ENCODE data around the gene TRIM5.
"Not testable (repeated sequence)": the region's sequence is repeated elsewhere in the genome, so short reads cannot be mapped to it uniquely, and the experiment has no call there.

TRIM5 gene

GRCh38 chr11:5665051-5665570 lies 19.8 kb downstream of the TRIM5 start:
- no peak overlapping the region for H3K4me3 ChIP-seq (ENCODE audit: low read depth, low read length)
- H3K27me3 ChIP-seq (ENCODE audit: insufficient read depth, low read length): no peaks in the 10 kb centered on the region
- H3K36me3 ChIP-seq (ENCODE audit: insufficient read depth, low read length): peaks cover 26% of the 10 kb centered on the region
- H3K27ac ChIP-seq (ENCODE audit: low read depth, low read length): no peak overlapping the region
- no peak overlapping the region for H2AFZ ChIP-seq (ENCODE audit: low read length, unreplicated experiment)
- H3K4me1 ChIP-seq (ENCODE audit: control insufficient read depth, insufficient read depth, low read length, unreplicated experiment): no peaks in the 10 kb centered on the region
- H3K79me2 ChIP-seq (ENCODE audit: control insufficient read depth, insufficient read depth, low read length, unreplicated experiment): no peaks in the 10 kb centered on the region

- H3K4me1 ChIP-seq (ENCODE audit: control insufficient read depth, insufficient read depth, low read length, unreplicated experiment): no peaks in the 10 kb centered on the region
Observed at GRCh38 chr11:5663511-5663910, 21.4 kb downstream of the TRIM5 start.

GRCh38 chr11:5658318-5658717 lies 26.6 kb downstream of the TRIM5 start:
- Histone ChIP-seq H3K27me3 (ENCODE audit: insufficient read depth, low read length) (no peaks in the 10 kb centered on the region), H3K4me3 (ENCODE audit: low read depth, low read length) (no peak overlapping the region), H3K4me1 (ENCODE audit: control insufficient read depth, insufficient read depth, low read length, unreplicated experiment) (no peaks in the 10 kb centered on the region), H2AFZ (ENCODE audit: low read length, unreplicated experiment) (no peak overlapping the region), H3K79me2 (ENCODE audit: control insufficient read depth, insufficient read depth, low read length, unreplicated experiment) (no peaks in the 10 kb centered on the region), H3K27ac (ENCODE audit: low read depth, low read length) (no peak overlapping the region), H3K36me3 (ENCODE audit: insufficient read depth, low read length) (0 out of 2 replicates have a peak, but pooled peaks cover 3% of the 10 kb centered on the region)

More at GRCh38 chr11:5663511-5663910, 21.4 kb downstream of the TRIM5 start:
- Histone ChIP-seq H3K79me2 (ENCODE audit: control insufficient read depth, insufficient read depth, low read length, unreplicated experiment) (no peaks in the 10 kb centered on the region), H3K27ac (ENCODE audit: low read depth, low read length) (no peak overlapping the region), H3K27me3 (ENCODE audit: insufficient read depth, low read length) (no peaks in the 10 kb centered on the region), H3K4me3 (ENCODE audit: low read depth, low read length) (no peak overlapping the region), H2AFZ (ENCODE audit: low read length, unreplicated experiment) (no peak overlapping the region), H3K36me3 (ENCODE audit: insufficient read depth, low read length) (peaks cover 26% of the 10 kb centered on the region)

GRCh38 chr11:5656956-5657355 lies 27.9 kb downstream of the TRIM5 start:
- H3K4me3 ChIP-seq (ENCODE audit: low read depth, low read length); H3K4me1 ChIP-seq (ENCODE audit: control insufficient read depth, insufficient read depth, low read length, unreplicated experiment); H3K27ac ChIP-seq (ENCODE audit: low read depth, low read length); H3K27me3 ChIP-seq (ENCODE audit: insufficient read depth, low read length); H3K79me2 ChIP-seq (ENCODE audit: control insufficient read depth, insufficient read depth, low read length, unreplicated experiment); H3K36me3 ChIP-seq (ENCODE audit: insufficient read depth, low read length); H2AFZ ChIP-seq (ENCODE audit: low read length, unreplicated experiment): not testable (repeated sequence)

- H3K4me3 ChIP-seq (ENCODE audit: low read depth, low read length): no peak overlapping the region
- H3K27ac ChIP-seq (ENCODE audit: low read depth, low read length): no peak overlapping the region
- no peaks in the 10 kb centered on the region for H3K4me1 ChIP-seq (ENCODE audit: control insufficient read depth, insufficient read depth, low read length, unreplicated experiment)
- H3K36me3 ChIP-seq (ENCODE audit: insufficient read depth, low read length): no peaks in the 10 kb centered on the region
- H3K79me2 ChIP-seq (ENCODE audit: control insufficient read depth, insufficient read depth, low read length, unreplicated experiment): no peaks in the 10 kb centered on the region
- H3K27me3 ChIP-seq (ENCODE audit: insufficient read depth, low read length): no peaks in the 10 kb centered on the region
- no peak overlapping the region for H2AFZ ChIP-seq (ENCODE audit: low read length, unreplicated experiment)
Observed at GRCh38 chr11:5655474-5655873, 29.4 kb downstream of the TRIM5 start.

- H3K79me2 ChIP-seq (ENCODE audit: control insufficient read depth, insufficient read depth, low read length, unreplicated experiment): no peaks in the 10 kb centered on the region
- no peaks in the 10 kb centered on the region for H3K27me3 ChIP-seq (ENCODE audit: insufficient read depth, low read length)
- H3K4me3 ChIP-seq (ENCODE audit: low read depth, low read length): no peak overlapping the region
Observed at GRCh38 chr11:5646139-5646538, 38.7 kb downstream of the TRIM5 start.

GRCh38 chr11:5643585-5643984 lies 41.3 kb downstream of the TRIM5 start:
- Histone ChIP-seq H2AFZ (ENCODE audit: low read length, unreplicated experiment) (no peak overlapping the region), H3K27ac (ENCODE audit: low read depth, low read length) (no peak overlapping the region), H3K27me3 (ENCODE audit: insufficient read depth, low read length) (no peaks in the 10 kb centered on the region), H3K79me2 (ENCODE audit: control insufficient read depth, insufficient read depth, low read length, unreplicated experiment) (no peaks in the 10 kb centered on the region), H3K36me3 (ENCODE audit: insufficient read depth, low read length) (peaks cover 27% of the 10 kb centered on the region), H3K4me1 (ENCODE audit: control insufficient read depth, insufficient read depth, low read length, unreplicated experiment) (no peaks in the 10 kb centered on the region), H3K4me3 (ENCODE audit: low read depth, low read length) (no peak overlapping the region)

More at GRCh38 chr11:5646139-5646538, 38.7 kb downstream of the TRIM5 start:
- H3K4me1 ChIP-seq (ENCODE audit: control insufficient read depth, insufficient read depth, low read length, unreplicated experiment): no peaks in the 10 kb centered on the region
- no peak overlapping the region for H2AFZ ChIP-seq (ENCODE audit: low read length, unreplicated experiment)
- H3K36me3 ChIP-seq (ENCODE audit: insufficient read depth, low read length): peaks cover 20% of the 10 kb centered on the region
- H3K27ac ChIP-seq (ENCODE audit: low read depth, low read length): no peak overlapping the region

- Histone ChIP-seq H3K4me3 (ENCODE audit: low read depth, low read length) (no peak overlapping the region), H2AFZ (ENCODE audit: low read length, unreplicated experiment) (no peak overlapping the region), H3K4me1 (ENCODE audit: control insufficient read depth, insufficient read depth, low read length, unreplicated experiment) (no peaks in the 10 kb centered on the region), H3K79me2 (ENCODE audit: control insufficient read depth, insufficient read depth, low read length, unreplicated experiment) (no peaks in the 10 kb centered on the region), H3K36me3 (ENCODE audit: insufficient read depth, low read length) (peaks cover 46% of the 10 kb centered on the region), H3K27ac (ENCODE audit: low read depth, low read length) (no peak overlapping the region), H3K27me3 (ENCODE audit: insufficient read depth, low read length) (no peaks in the 10 kb centered on the region)
Observed at GRCh38 chr11:5639953-5640352, 44.9 kb downstream of the TRIM5 start.

GRCh38 chr11:5631969-5632635 lies 52.8 kb downstream of the TRIM5 start:
- Histone ChIP-seq H3K4me1 (ENCODE audit: control insufficient read depth, insufficient read depth, low read length, unreplicated experiment) (no peaks in the 10 kb centered on the region), H3K36me3 (ENCODE audit: insufficient read depth, low read length) (peaks cover 18% of the 10 kb centered on the region), H3K4me3 (ENCODE audit: low read depth, low read length) (no peak overlapping the region), H3K27ac (ENCODE audit: low read depth, low read length) (no peak overlapping the region), H3K27me3 (ENCODE audit: insufficient read depth, low read length) (no peaks in the 10 kb centered on the region), H2AFZ (ENCODE audit: low read length, unreplicated experiment) (no peak overlapping the region), H3K79me2 (ENCODE audit: control insufficient read depth, insufficient read depth, low read length, unreplicated experiment) (no peaks in the 10 kb centered on the region)

- peaks cover 17% of the 10 kb centered on the region for H3K36me3 ChIP-seq (ENCODE audit: insufficient read depth, low read length)
- H3K4me1 ChIP-seq (ENCODE audit: control insufficient read depth, insufficient read depth, low read length, unreplicated experiment): peaks cover 1% of the 10 kb centered on the region
- no peak overlapping the region for H2AFZ ChIP-seq (ENCODE audit: low read length, unreplicated experiment)
- H3K27me3 ChIP-seq (ENCODE audit: insufficient read depth, low read length): no peaks in the 10 kb centered on the region
- no peak overlapping the region for H3K4me3 ChIP-seq (ENCODE audit: low read depth, low read length)
- no peaks in the 10 kb centered on the region for H3K79me2 ChIP-seq (ENCODE audit: control insufficient read depth, insufficient read depth, low read length, unreplicated experiment)
- no peak overlapping the region for H3K27ac ChIP-seq (ENCODE audit: low read depth, low read length)
Observed at GRCh38 chr11:5631417-5631816, 53.5 kb downstream of the TRIM5 start.

GRCh38 chr11:5626196-5626595 lies 58.7 kb downstream of the TRIM5 start:
- Histone ChIP-seq H3K27ac (ENCODE audit: low read depth, low read length) (peak overlapping the region; percentile 82; the same call in 1 of the 2 replicates), H2AFZ (ENCODE audit: low read length, unreplicated experiment) (no peak overlapping the region), H3K36me3 (ENCODE audit: insufficient read depth, low read length) (no peaks in the 10 kb centered on the region), H3K79me2 (ENCODE audit: control insufficient read depth, insufficient read depth, low read length, unreplicated experiment) (peaks cover 13% of the 10 kb centered on the region), H3K27me3 (ENCODE audit: insufficient read depth, low read length) (no peaks in the 10 kb centered on the region), H3K4me1 (ENCODE audit: control insufficient read depth, insufficient read depth, low read length, unreplicated experiment) (peaks cover 29% of the 10 kb centered on the region), H3K4me3 (ENCODE audit: low read depth, low read length) (peak overlapping the region; percentile 87)
